ENCODE data around the gene AUTS2. TPM values are rescaled to one million over a fixed set of nuclear protein-coding genes. Genes with fewer than 3 reads are reported as not detected.

Gene AUTS2
- polyA plus RNA-seq, 1 donor (not counting 4 experiments of a cell fraction or from before 2014, with no cell fraction given): 4.7 TPM

DNA sequence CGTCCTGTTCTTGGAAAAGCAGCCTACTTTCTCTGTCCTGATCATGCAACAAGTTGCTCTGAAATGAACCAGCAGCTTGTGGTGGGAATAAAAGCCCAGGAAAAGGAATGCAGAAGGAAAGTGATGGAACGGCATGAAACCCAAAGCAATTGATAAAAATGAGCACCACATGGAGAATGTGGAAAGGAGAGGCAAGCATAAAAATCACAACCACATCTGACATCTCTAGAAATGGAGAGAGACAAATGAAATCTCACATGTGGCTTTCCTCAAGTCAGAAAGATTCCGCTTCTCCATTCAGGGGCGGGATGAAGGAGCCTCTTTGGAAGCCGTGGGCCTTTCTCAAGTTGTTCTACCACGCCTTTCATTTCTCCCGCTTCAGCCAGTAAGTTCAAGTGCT is 902.0 kb downstream of the AUTS2 start:
- Histone ChIP-seq H3K27ac (ENCODE audit: control insufficient read depth, insufficient read depth, low read length) (no peak overlapping the region), H3K36me3 (ENCODE audit: control insufficient read depth in 2 of 2, extremely low read depth in 1 of 2, insufficient read depth in 2 of 2, low read length in 2 of 2) (no peaks in the 10 kb centered on the region), H3K4me3 (ENCODE audit: control insufficient read depth in 2 of 3, extremely low read depth in 1 of 3, insufficient read depth in 2 of 3, low read depth in 1 of 3, low read length in 3 of 3) (no peak overlapping the region), H3K27me3 (ENCODE audit: control insufficient read depth, extremely low read depth, insufficient read depth, low read length) (no peaks in the 10 kb centered on the region), H4K20me1 (ENCODE audit: control insufficient read depth, extremely low read depth, insufficient read depth, low read length) (no peaks in the 10 kb centered on the region), H3K9ac (ENCODE audit: control insufficient read depth, extremely low read depth, insufficient read depth, low read length) (no peak overlapping the region), H3K79me2 (ENCODE audit: control insufficient read depth, insufficient read depth, low read length) (no peaks in the 10 kb centered on the region), H2AFZ (ENCODE audit: control insufficient read depth, low read length) (no peak overlapping the region), H3K9me3 (ENCODE audit: control insufficient read depth, low read depth, low read length) (no peaks in the 10 kb centered on the region), H3K9me1 (ENCODE audit: control insufficient read depth, extremely low read depth, insufficient read depth, low read length) (no peaks in the 10 kb centered on the region), H3K4me1 (ENCODE audit: control insufficient read depth, extremely low read depth, insufficient read depth, low read length) (peaks cover 15% of the 10 kb centered on the region), H3K4me2 (ENCODE audit: control insufficient read depth, extremely low read depth, insufficient read depth, low read depth, low read length) (no peak overlapping the region)
- FAIRE-seq (no peak), DNase-seq (ENCODE audit: low read depth, low spot score) (no peak)
- TF ChIP-seq, protein P1, sequence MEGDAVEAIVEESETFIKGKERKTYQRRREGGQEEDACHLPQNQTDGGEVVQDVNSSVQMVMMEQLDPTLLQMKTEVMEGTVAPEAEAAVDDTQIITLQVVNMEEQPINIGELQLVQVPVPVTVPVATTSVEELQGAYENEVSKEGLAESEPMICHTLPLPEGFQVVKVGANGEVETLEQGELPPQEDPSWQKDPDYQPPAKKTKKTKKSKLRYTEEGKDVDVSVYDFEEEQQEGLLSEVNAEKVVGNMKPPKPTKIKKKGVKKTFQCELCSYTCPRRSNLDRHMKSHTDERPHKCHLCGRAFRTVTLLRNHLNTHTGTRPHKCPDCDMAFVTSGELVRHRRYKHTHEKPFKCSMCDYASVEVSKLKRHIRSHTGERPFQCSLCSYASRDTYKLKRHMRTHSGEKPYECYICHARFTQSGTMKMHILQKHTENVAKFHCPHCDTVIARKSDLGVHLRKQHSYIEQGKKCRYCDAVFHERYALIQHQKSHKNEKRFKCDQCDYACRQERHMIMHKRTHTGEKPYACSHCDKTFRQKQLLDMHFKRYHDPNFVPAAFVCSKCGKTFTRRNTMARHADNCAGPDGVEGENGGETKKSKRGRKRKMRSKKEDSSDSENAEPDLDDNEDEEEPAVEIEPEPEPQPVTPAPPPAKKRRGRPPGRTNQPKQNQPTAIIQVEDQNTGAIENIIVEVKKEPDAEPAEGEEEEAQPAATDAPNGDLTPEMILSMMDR (optimal IDR thresholded peaks at IDR 0.05 in 1 of 3, IDR thresholded peaks at IDR 0.05 in 1 of 3, conservative IDR thresholded peaks at IDR 0.05 in 1 of 3; ENCODE audit: extremely low read depth in 1 of 3, insufficient read depth in 2 of 3, low read length in 3 of 3): no peak
- TF ChIP-seq EZH2 (IDR thresholded peaks at IDR 0.05; ENCODE audit: low read length): no peak
- dilution Hi-C loops (cut with MboI; ENCODE audit: extremely low pct_ligation_motif_present, low sequenced_read_pairs): no loop called here

DNA sequence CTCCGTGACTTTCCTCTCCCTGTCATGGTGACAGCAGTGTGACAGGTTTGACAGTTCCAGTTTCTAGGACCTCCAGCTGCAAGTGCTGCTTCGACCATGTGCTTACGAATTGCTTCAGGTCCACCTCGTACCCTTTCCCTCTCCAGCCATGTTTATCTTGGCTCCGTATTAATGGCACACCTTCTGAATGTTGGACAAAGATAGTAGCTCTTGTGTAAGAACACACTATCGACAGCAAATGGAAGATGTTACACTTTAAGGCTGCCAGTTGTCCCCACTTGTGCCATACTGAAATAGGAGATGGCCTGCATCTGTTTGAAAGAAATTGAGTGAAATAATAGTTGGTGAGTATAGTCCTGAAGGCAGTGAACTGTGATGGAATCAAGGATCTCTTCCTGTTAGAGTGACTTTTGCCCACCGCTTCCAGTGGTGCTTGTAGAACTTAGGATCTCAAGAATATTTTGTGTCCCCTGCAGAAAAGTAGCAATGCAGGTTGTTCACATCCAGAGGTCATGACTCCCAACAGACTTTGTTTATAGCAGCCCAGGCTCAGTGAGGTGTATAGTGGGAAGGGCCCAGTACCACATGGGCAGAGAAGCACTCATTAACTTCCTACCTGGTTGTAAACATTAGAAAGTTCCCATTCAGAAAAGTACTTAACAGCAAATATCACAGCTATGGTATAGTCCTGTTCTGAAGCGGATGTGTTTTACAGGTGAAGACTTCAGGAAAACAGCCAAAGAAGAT is 904.0 kb downstream of the AUTS2 start:
- Histone ChIP-seq H3K27ac (ENCODE audit: control insufficient read depth, insufficient read depth, low read length) (no peak overlapping the region), H3K79me2 (ENCODE audit: control insufficient read depth, insufficient read depth, low read length) (no peaks in the 10 kb centered on the region), H4K20me1 (ENCODE audit: control insufficient read depth, extremely low read depth, insufficient read depth, low read length) (no peaks in the 10 kb centered on the region), H3K36me3 (ENCODE audit: control insufficient read depth in 2 of 2, extremely low read depth in 1 of 2, insufficient read depth in 2 of 2, low read length in 2 of 2) (no peaks in the 10 kb centered on the region), H3K4me2 (ENCODE audit: control insufficient read depth, extremely low read depth, insufficient read depth, low read depth, low read length) (no peak overlapping the region), H2AFZ (ENCODE audit: control insufficient read depth, low read length) (no peak overlapping the region), H3K9ac (ENCODE audit: control insufficient read depth, extremely low read depth, insufficient read depth, low read length) (no peak overlapping the region), H3K9me3 (ENCODE audit: control insufficient read depth, low read depth, low read length) (no peaks in the 10 kb centered on the region), H3K27me3 (ENCODE audit: control insufficient read depth, extremely low read depth, insufficient read depth, low read length) (no peaks in the 10 kb centered on the region), H3K4me3 (ENCODE audit: control insufficient read depth in 2 of 3, extremely low read depth in 1 of 3, insufficient read depth in 2 of 3, low read depth in 1 of 3, low read length in 3 of 3) (no peak overlapping the region), H3K4me1 (ENCODE audit: control insufficient read depth, extremely low read depth, insufficient read depth, low read length) (peaks cover 15% of the 10 kb centered on the region), H3K9me1 (ENCODE audit: control insufficient read depth, extremely low read depth, insufficient read depth, low read length) (no peaks in the 10 kb centered on the region)
- dilution Hi-C loops (cut with MboI; ENCODE audit: extremely low pct_ligation_motif_present, low sequenced_read_pairs): no loop called here
- DNase-seq (ENCODE audit: low read depth, low spot score): no peak
- no peak for FAIRE-seq
- TF ChIP-seq, protein P1 (optimal IDR thresholded peaks at IDR 0.05 in 1 of 3, IDR thresholded peaks at IDR 0.05 in 1 of 3, conservative IDR thresholded peaks at IDR 0.05 in 1 of 3; ENCODE audit: extremely low read depth in 1 of 3, insufficient read depth in 2 of 3, low read length in 3 of 3): no peak
- TF ChIP-seq EZH2 (IDR thresholded peaks at IDR 0.05; ENCODE audit: low read length): no peak
